ENCODE results near the gene RGS3. TPM values are rescaled to one million over a fixed set of nuclear protein-coding genes. Genes with fewer than 3 reads are reported as not detected.

Gene RGS3
- polyA plus RNA-seq, 1 of the 3 experiments (the other 2 are of a cell fraction), result 50.6 TPM

DNA sequence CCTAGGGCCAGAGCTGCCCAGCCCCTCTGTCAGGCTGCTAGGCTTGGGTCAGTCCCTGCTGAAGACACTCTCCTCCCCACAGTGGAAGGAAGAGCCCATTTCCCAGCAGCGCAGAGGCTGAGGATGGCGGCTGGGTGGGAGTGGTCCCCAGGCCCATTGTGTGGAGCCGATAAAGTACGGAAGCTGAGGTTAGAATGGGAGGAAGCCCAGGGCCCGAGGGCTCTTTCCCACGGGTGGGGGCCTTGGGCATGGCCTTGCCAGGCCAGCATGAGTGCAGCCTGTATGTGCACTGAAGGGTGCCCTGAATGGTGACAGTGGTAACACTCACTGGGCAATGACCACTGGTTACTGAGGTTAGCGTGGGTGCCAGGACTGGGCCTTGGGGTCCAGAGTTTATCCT is 125.9 kb downstream of the RGS3 start:
- no peaks in the 10 kb centered on the region for H3K9me3 ChIP-seq
- no peaks in the 10 kb centered on the region for H3K27me3 ChIP-seq (ENCODE audit: insufficient read depth)
- no peaks in the 10 kb centered on the region for H4K20me1 ChIP-seq (ENCODE audit: insufficient read depth)
- H3K9ac ChIP-seq, result no peak overlapping the region
- TF ChIP-seq TAF1 (IDR thresholded peaks at IDR 0.05; ENCODE audit: borderline replicate concordance, low read depth, low read length) (no peak), GABPA (IDR thresholded peaks at IDR 0.05; ENCODE audit: low read depth) (no peak), RFX5 (IDR thresholded peaks at IDR 0.05; ENCODE audit: low read length) (no peak), ELF1 (IDR thresholded peaks at IDR 0.05) (no peak), EZH2phosphoT487 (IDR thresholded peaks at IDR 0.05; ENCODE audit: borderline replicate concordance, low read depth) (no peak), CHD2 (IDR thresholded peaks at IDR 0.05; ENCODE audit: low read length, partially characterized antibody) (no peak), SIN3A (IDR thresholded peaks at IDR 0.05; ENCODE audit: borderline replicate concordance, low read depth, low read length) (no peak), FOXM1 (IDR thresholded peaks at IDR 0.05; ENCODE audit: low read depth) (no peak)
- H3K4me1 ChIP-seq (ENCODE audit: control insufficient read depth in 1 of 2, insufficient read depth in 2 of 2, low read depth in 1 of 2, low read length in 1 of 2), result peaks cover 11 to 21% of the 10 kb centered on the region in 2 experiments
- H3K9me2 ChIP-seq, result no peaks in the 10 kb centered on the region
- H3K4me3 ChIP-seq (ENCODE audit: low read depth in 2 of 2, low read length in 1 of 2), result no peak overlapping the region
- DNase-seq, result no peak
- ChIA-PET CTCF (interaction anchor here (1.0 to 44.7 kb wide), 15 partner anchors 10 to 663 kb away, joined by 3 to 1335 read pairs (median 17); partner anchors contain the start of genes ALAD, C9orf43, POLE3 and RGS3), POLR2A (interaction anchor here (1.2 kb wide), 1 partner anchor 68 kb away, joined by 4 read pairs; no protein-coding TSS in a partner anchor)
- H3K36me3 ChIP-seq (replicated peaks in 1 of 2; ENCODE audit: control insufficient read depth in 1 of 2, insufficient read depth in 2 of 2, low read length in 1 of 2), result no peaks in the 10 kb centered on the region
- H3F3A ChIP-seq (replicated peaks; ENCODE audit: insufficient read depth), result no peaks in the 10 kb centered on the region
- no peak overlapping the region for H2AFZ ChIP-seq (ENCODE audit: low read depth)
- H3K27ac ChIP-seq (ENCODE audit: low read depth in 2 of 2, low read length in 1 of 2), result no peak overlapping the region
- no peak overlapping the region for H3K4me2 ChIP-seq
- 82% methylated on average over 7 of the region's 7 CpGs for WGBS (ENCODE audit: low lambda C conversion rate)
- peaks cover 5% of the 10 kb centered on the region for H3K79me2 ChIP-seq (ENCODE audit: insufficient read depth)

- peaks cover 10% of the 10 kb centered on the region for H3K79me2 ChIP-seq (ENCODE audit: insufficient read depth)
- no peak overlapping the region for H3K9ac ChIP-seq
- no peak overlapping the region for H2AFZ ChIP-seq (ENCODE audit: low read depth)
- WGBS (ENCODE audit: low lambda C conversion rate), result 57% methylated on average over 3 of the region's 3 CpGs
- ChIA-PET POLR2A (no interaction called here), CTCF (interaction anchor here (0.6 to 44.7 kb wide), 13 partner anchors 11 to 280 kb away, joined by 3 to 1335 read pairs (median 17); partner anchors contain the start of genes ALAD, C9orf43, POLE3 and RGS3)
- TF ChIP-seq MXI1 (IDR thresholded peaks at IDR 0.05; ENCODE audit: low read depth, low read length) (no peak), TAF1 (IDR thresholded peaks at IDR 0.05; ENCODE audit: borderline replicate concordance, low read depth, low read length) (no peak), POLR2AphosphoS5 (IDR thresholded peaks at IDR 0.05; ENCODE audit: low read depth, low read length) (no peak), SMC3 (IDR thresholded peaks at IDR 0.05; ENCODE audit: low read depth, low read length) (peak; percentile 84), RAD21 (IDR thresholded peaks at IDR 0.05; ENCODE audit: low read length) (peak; percentile 74), RXRA (IDR thresholded peaks at IDR 0.05; ENCODE audit: borderline replicate concordance, low read depth) (no peak), PBX3 (IDR thresholded peaks at IDR 0.05) (no peak), RFX5 (IDR thresholded peaks at IDR 0.05; ENCODE audit: low read length) (no peak), JUND (IDR thresholded peaks at IDR 0.05) (no peak), CHD2 (IDR thresholded peaks at IDR 0.05; ENCODE audit: low read length, partially characterized antibody) (no peak), YY1 (IDR thresholded peaks at IDR 0.05; ENCODE audit: low read depth) (no peak)
- TF ChIP-seq, protein P1, sequence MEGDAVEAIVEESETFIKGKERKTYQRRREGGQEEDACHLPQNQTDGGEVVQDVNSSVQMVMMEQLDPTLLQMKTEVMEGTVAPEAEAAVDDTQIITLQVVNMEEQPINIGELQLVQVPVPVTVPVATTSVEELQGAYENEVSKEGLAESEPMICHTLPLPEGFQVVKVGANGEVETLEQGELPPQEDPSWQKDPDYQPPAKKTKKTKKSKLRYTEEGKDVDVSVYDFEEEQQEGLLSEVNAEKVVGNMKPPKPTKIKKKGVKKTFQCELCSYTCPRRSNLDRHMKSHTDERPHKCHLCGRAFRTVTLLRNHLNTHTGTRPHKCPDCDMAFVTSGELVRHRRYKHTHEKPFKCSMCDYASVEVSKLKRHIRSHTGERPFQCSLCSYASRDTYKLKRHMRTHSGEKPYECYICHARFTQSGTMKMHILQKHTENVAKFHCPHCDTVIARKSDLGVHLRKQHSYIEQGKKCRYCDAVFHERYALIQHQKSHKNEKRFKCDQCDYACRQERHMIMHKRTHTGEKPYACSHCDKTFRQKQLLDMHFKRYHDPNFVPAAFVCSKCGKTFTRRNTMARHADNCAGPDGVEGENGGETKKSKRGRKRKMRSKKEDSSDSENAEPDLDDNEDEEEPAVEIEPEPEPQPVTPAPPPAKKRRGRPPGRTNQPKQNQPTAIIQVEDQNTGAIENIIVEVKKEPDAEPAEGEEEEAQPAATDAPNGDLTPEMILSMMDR (IDR thresholded peaks at IDR 0.05), result peak; percentile 59
- H3K27me3 ChIP-seq (ENCODE audit: insufficient read depth), result no peaks in the 10 kb centered on the region
- H3K36me3 ChIP-seq (replicated peaks in 1 of 2; ENCODE audit: control insufficient read depth in 1 of 2, insufficient read depth in 2 of 2, low read length in 1 of 2), result no peaks in the 10 kb centered on the region
- no peak overlapping the region for H3K4me3 ChIP-seq (ENCODE audit: low read depth in 2 of 2, low read length in 1 of 2)
- H3K27ac ChIP-seq (ENCODE audit: low read depth in 2 of 2, low read length in 1 of 2), result no peak overlapping the region
- no peaks in the 10 kb centered on the region for H3K9me2 ChIP-seq
- DNase-seq, result no peak
- H3K9me3 ChIP-seq, result no peaks in the 10 kb centered on the region
- H3K4me1 ChIP-seq (ENCODE audit: control insufficient read depth in 1 of 2, insufficient read depth in 2 of 2, low read depth in 1 of 2, low read length in 1 of 2), result peaks cover 11 to 23% of the 10 kb centered on the region in 2 experiments
- H3K4me2 ChIP-seq, result no peak overlapping the region
- peaks cover 4% of the 10 kb centered on the region; the same call in 1 of the 2 replicates for H4K20me1 ChIP-seq (ENCODE audit: insufficient read depth)
- H3F3A ChIP-seq (replicated peaks; ENCODE audit: insufficient read depth), result no peaks in the 10 kb centered on the region
Measured at GRCh38 chr9:113589890-113590289, 126.4 kb downstream of the RGS3 start.
